K562 (cell line): ENCODE data around the gene HACD1. TPM values are rescaled to one million over a fixed set of nuclear protein-coding genes. Genes with fewer than 3 reads are reported as not detected.

ENCODE experiments used
- ARID4B ChIP-seq: sonication (generic); formaldehyde crosslinking; IDR thresholded peaks from 2 replicates; pipeline ENCODE4 v1.8.0; 2022; ENCODE audit warnings: mild to moderate bottlenecking, missing genetic modification reagents
- BRF2 ChIP-seq: IDR thresholded peaks from 3 replicates; pipeline ENCODE4 v1.6.1; 2011; ENCODE audit warnings: borderline replicate concordance, mild to moderate bottlenecking; ENCODE audit not compliant: insufficient read length, insufficient read depth
- CBFB ChIP-seq: sonication (generic); formaldehyde crosslinking; IDR thresholded peaks from 2 replicates; pipeline ENCODE4 v1.4.0; 2020; ENCODE audit warnings: mild to moderate bottlenecking, missing genetic modification reagents
- CCNT2 ChIP-seq: IDR thresholded peaks from 2 replicates; pipeline ENCODE4 v1.6.1; 2011; ENCODE audit warnings: borderline replicate concordance, low read depth, mild to moderate bottlenecking, moderate library complexity, mixed read lengths, low read length; ENCODE audit not compliant: insufficient read length; ENCODE audit errors: extremely low read depth
- FOXP1 ChIP-seq: sonication (generic); formaldehyde crosslinking; IDR thresholded peaks from 2 replicates; pipeline ENCODE4 v1.8.0; 2022; ENCODE audit warnings: mild to moderate bottlenecking, missing genetic modification reagents
- KAT7 ChIP-seq: sonication (generic); formaldehyde crosslinking; IDR thresholded peaks from 2 replicates; pipeline ENCODE4 v1.8.0; 2022; ENCODE audit warnings: missing genetic modification reagents, mild to moderate bottlenecking, borderline replicate concordance
- PKNOX1 ChIP-seq: fragments of 450-650 bp; IDR thresholded peaks from 2 replicates; pipeline ENCODE4 v1.6.1; 2016
- SIX5 ChIP-seq, 2 experiments: IDR thresholded peaks; 2 replicates each; pipeline ENCODE4 v1.6.1; 2011; ENCODE audit warnings: low read length in 2 of 2, borderline replicate concordance in 1 of 2, low read depth in 1 of 2, mild to moderate bottlenecking in 1 of 2, moderate library complexity in 1 of 2; ENCODE audit not compliant: insufficient read depth in 1 of 2
- SMARCB1 ChIP-seq: IDR thresholded peaks from 2 replicates; pipeline ENCODE4 v1.6.1; 2011; ENCODE audit warnings: improper control_type of control experiment, low read depth; ENCODE audit not compliant: insufficient read length
- SREBF2 ChIP-seq: sonication (generic); formaldehyde crosslinking; IDR thresholded peaks from 2 replicates; pipeline ENCODE4 v1.4.0; 2020; ENCODE audit warnings: mild to moderate bottlenecking, missing genetic modification reagents
- SRF ChIP-seq, 2 experiments: fragments of 250-450, 450-650 bp in 1 of 2; sonication (Bioruptor Pico) in 1 of 2; sonication (generic) in 1 of 2; formaldehyde crosslinking; IDR thresholded peaks; 2 replicates each; pipeline versions ENCODE4 v1.5.0 to v1.5.1; 2020 to 2022; ENCODE audit warnings: mild to moderate bottlenecking in 1 of 2, missing genetic modification reagents in 1 of 2
- TGIF2 ChIP-seq: sonication (generic); formaldehyde crosslinking; IDR thresholded peaks from 2 replicates; pipeline ENCODE4 v1.8.1; 2022; ENCODE audit warnings: mild to moderate bottlenecking, missing genetic modification reagents, moderate library complexity
- THRA ChIP-seq: fragments of 450-650 bp; IDR thresholded peaks from 2 replicates; pipeline ENCODE4 v1.6.1; 2017; ENCODE audit warnings: mild to moderate bottlenecking, moderate library complexity
- TSC22D4 ChIP-seq: fragments of 450-650 bp; IDR thresholded peaks from 2 replicates; pipeline ENCODE4 v1.6.1; 2016; ENCODE audit warnings: missing genetic modification characterization, missing biosample characterization, control low read depth
- ZNF253 ChIP-seq: fragments of 250-450 bp; sonication (Bioruptor Pico); conservative IDR thresholded peaks from 2 replicates; pipeline ENCODE4 v1.6.1; 2021; ENCODE audit warnings: mild to moderate bottlenecking
- ZNF395 ChIP-seq: fragments of 200-800 bp; sonication (Bioruptor generic); IDR thresholded peaks from 2 replicates; pipeline ENCODE4 v1.6.1; 2017; ENCODE audit warnings: missing genetic modification characterization, missing compliant biosample characterization
- polyA plus RNA-seq, 8 experiments: library from polyadenylated mRNA; depleted of rRNA in 4 of 8; stranded (reverse) in 5 of 8; unstranded in 3 of 8; fragments of >200 nt; fragmentation: Nextera tagmentation in 2 of 8; fragmentation: Illumina TruSeq in 1 of 8; extraction: Ambion mirVana in 2 of 8; extraction: Trizol in 1 of 8; gene quantifications; 2 replicates each; pipeline versions ENCODE4 v1.2.1 to v1.2.3, GENCODE V29; 2011 to 2014; ENCODE audit warnings: inconsistent platforms in 1 of 8, missing spikeins in 1 of 8
- total RNA-seq, 7 experiments: library from RNA; depleted of rRNA in 6 of 7; stranded (reverse); fragments of >200 nt in 6 of 7; fragmentation: Illumina TruSeq in 2 of 7; extraction: Trizol in 2 of 7; gene quantifications; 2 replicates each; pipeline versions ENCODE4 v1.2.1 to v1.2.3, GENCODE V29; 2011 to 2021; ENCODE audit warnings: low replicate concordance in 1 of 7

Gene HACD1
- total and polyA plus RNA-seq, 9 of the 15 experiments (the other 6 are each of a cell fraction or from before 2014, with no cell fraction given): 0.99 to 4.5 (median 2.4) TPM

- TF ChIP-seq ZNF253 (CRISPR knock-in tag) (no peak), CCNT2 (peak; percentile 42), CBFB (CRISPR knock-in tag) (no peak), SMARCB1 (no peak), SIX5 (IDR thresholded peaks at IDR 0.05; ENCODE audit: borderline replicate concordance in 1 of 2, insufficient read depth in 1 of 2, low read depth in 1 of 2, low read length in 2 of 2) (no peak), KAT7 (no peak), TSC22D4 (no peak), ZNF395 (0 out of 2 replicates have a peak, but pooled peaks have one; percentile 33), SREBF2 (CRISPR knock-in tag) (no peak), PKNOX1 (peak; percentile 68), FOXP1 (CRISPR knock-in tag) (no peak), TGIF2 (no peak), BRF2 (no peak), THRA (no peak), ARID4B (no peak), SRF (CRISPR knock-in tag; IDR thresholded peaks at IDR 0.05) (no peak)
Observed at GRCh38 chr10:17616403-17617030, 657 bp downstream of the HACD1 start (continued).
